Naive thymus-derived CD4-positive, alpha-beta T cell (primary cell): ENCODE data around the gene ELOVL4. TPM values are rescaled to one million over a fixed set of nuclear protein-coding genes. Genes with fewer than 3 reads are reported as not detected.

Experiments used
- polyA plus RNA-seq, 2 donors: library from polyadenylated mRNA; unstranded; fragments of 300-500 nt; fragmentation: Illumina TruSeq; gene quantifications; one replicate each; pipeline ENCODE4 v1.2.3, GENCODE V29; 2021
- total RNA-seq, 6 experiments: library from RNA in 5 of 6; stranded (reverse) in 5 of 6; gene quantifications; 1 replicate in 5 of 6; 2 replicates in 1 of 6; pipeline ENCODE4 v1.2.3 and lab custom pipeline; 2021 to 2026

ELOVL4 gene
- total and polyA plus RNA-seq, 7 experiments from 2014 or later = 0.11 to 1.6 (median 0.39) TPM

Other genes starting within 250 kb of the ELOVL4 start
- gene TTK, start 57.1 kb upstream of the ELOVL4 start, total RNA-seq = 10 to 100 TPM in 1 of 5 experiments, 1 to 10 TPM in 1, under 1 TPM in 3; 0.13 to 22.4 (median 0.81) TPM
- under 1 TPM in 1 of 2 donors, not detected in 1; 0.51 TPM for gene TTK, start 57.1 kb upstream of the ELOVL4 start, polyA plus RNA-seq
- gene BCKDHB, start 159.1 kb upstream of the ELOVL4 start, total RNA-seq = 10 to 100 TPM; 13.8 to 22.1 (median 17.4) TPM
- gene BCKDHB, start 159.1 kb upstream of the ELOVL4 start, polyA plus RNA-seq = 10 to 100 TPM; 18.6 to 24.3 TPM